ENCODE data around the gene LHX2. TPM values are rescaled to one million over a fixed set of nuclear protein-coding genes. Genes with fewer than 3 reads are reported as not detected.

LHX2 gene
- total and polyA plus RNA-seq, 9 of the 15 experiments (the other 6 are each of a cell fraction or from before 2014, with no cell fraction given) = 0.07 TPM; not detected in 8

DNA sequence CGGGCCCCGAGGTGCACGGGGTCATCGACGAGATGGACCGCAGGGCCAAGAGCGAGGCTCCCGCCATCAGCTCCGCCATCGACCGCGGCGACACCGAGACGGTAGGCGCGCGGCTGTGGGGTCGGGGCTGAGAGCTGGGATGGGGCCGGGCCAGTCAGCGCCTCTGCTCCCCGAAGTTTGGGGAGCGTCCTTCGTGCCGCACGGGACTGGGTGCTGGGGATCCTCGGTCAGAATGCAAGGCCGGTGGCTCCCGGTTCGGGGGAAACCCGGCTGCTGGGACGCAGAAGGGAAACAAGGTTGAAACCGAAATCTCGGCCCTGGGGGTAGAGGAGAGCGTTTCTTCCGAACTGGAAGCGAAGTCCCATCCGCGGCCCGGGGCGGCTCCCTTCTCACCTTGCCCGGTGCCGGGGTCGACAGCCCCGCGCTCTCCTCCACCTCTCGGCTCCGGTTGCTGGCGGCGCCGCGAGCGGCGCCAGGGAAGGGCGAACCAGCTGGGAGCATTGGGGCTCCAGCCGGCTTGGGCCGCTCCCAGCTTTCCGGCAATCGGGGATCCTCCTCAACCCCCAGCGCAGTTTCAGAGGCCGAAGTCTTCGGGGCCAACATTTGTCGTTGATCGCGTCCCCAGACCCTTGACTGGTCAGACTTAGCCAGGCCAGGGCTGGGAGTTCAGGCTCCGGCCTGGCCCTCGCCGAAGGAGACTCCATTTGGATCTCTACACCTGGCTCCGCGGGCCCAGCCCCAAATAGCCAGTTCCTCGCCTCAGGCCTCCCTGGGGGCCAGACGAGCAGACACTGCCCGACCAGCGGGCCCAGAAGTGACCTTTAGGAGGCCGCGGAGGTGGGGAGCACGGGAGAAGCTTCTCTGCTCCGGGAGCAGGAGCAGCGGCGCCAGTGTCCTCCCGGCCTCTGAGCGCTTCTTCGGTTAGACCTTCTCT lies 1.1 kb downstream of the LHX2 start:
- Histone ChIP-seq H2AFZ (ENCODE audit: low read depth, low read length) (no peak overlapping the region), H3K36me3 (ENCODE audit: control insufficient read depth, insufficient read depth, low read length) (no peaks in the 10 kb centered on the region), H3K27ac (ENCODE audit: extremely low read depth, low read depth, low read length) (no peak overlapping the region), H3K79me2 (ENCODE audit: control insufficient read depth, insufficient read depth, low read length) (no peaks in the 10 kb centered on the region), H3K27me3 (ENCODE audit: control insufficient read depth in 2 of 2, insufficient read depth in 2 of 2, low read length in 2 of 2) (peaks cover 67 to 89% of the 10 kb centered on the region in 2 experiments), H3K9me3 (replicated peaks; ENCODE audit: control insufficient read depth, insufficient read depth, low read depth, low read length) (no peaks in the 10 kb centered on the region), H3K4me1 (replicated peaks in 1 of 2; ENCODE audit: control insufficient read depth in 2 of 2, insufficient read depth in 2 of 2, low read length in 2 of 2) (peaks cover 0 to 48% of the 10 kb centered on the region in 2 experiments; a peak in 2 of 5 replicates), H3K4me3 (no peak overlapping the region), H3K4me2 (ENCODE audit: insufficient read depth, low read length) (no peak overlapping the region), H4K20me1 (replicated peaks; ENCODE audit: control insufficient read depth, insufficient read depth, low read length) (peaks cover 5% of the 10 kb centered on the region), H3K9ac (ENCODE audit: insufficient read depth in 1 of 2, low read depth in 2 of 2, low read length in 2 of 2) (no peak overlapping the region), H3K9me1 (ENCODE audit: control insufficient read depth, insufficient read depth, low read length) (no peaks in the 10 kb centered on the region)
- DNase-seq (ENCODE audit: extremely low read depth in 1 of 4, low spot score in 3 of 4) = no peak
- intact Hi-C loops (cut with micrococcal nuclease) = no loop called here
- 49% methylated on average over 56 of the region's 83 CpGs for WGBS (ENCODE audit: insufficient coverage, low coverage, missing lambda C conversion rate)
- in situ Hi-C loops (cut with MboI) = no loop called here
- CTCF ChIA-PET (ENCODE audit: low intra/inter-chr PET ratio) = interaction anchor here (0.6 kb wide), 1 partner anchor 65 kb away, joined by 4 read pairs; no protein-coding TSS in a partner anchor
- no TSS peak for BruUV-seq (replicated peaks)
- FAIRE-seq = no peak
- ATAC-seq = no peak
- POLR2A ChIA-PET = interaction anchor here (0.6 to 1.3 kb wide), 3 partner anchors 12 to 1021 kb away, joined by 3 to 6 read pairs (median 3); no protein-coding TSS in a partner anchor
- TF ChIP-seq ZNF165 (CRISPR knock-in tag; IDR thresholded peaks at IDR 0.05; ENCODE audit: borderline replicate concordance) (no peak), USF2 (CRISPR knock-in tag; IDR thresholded peaks at IDR 0.05) (no peak), CREB3L1 (IDR thresholded peaks at IDR 0.05; ENCODE audit: borderline replicate concordance, low read depth) (no peak), ZFP36 (IDR thresholded peaks at IDR 0.05; ENCODE audit: low read depth, low read length, partially characterized antibody) (no peak), KDM1A (IDR thresholded peaks at IDR 0.05) (no peak), CBX2 (IDR thresholded peaks at IDR 0.05; ENCODE audit: insufficient read depth, low read length, poor library complexity, severe bottlenecking) (no peak), TOE1 (IDR thresholded peaks at IDR 0.05; ENCODE audit: borderline replicate concordance) (no peak), TOE1 (CRISPR knock-in tag; IDR thresholded peaks at IDR 0.05; ENCODE audit: borderline replicate concordance, low read depth) (no peak), LCOR (CRISPR knock-in tag; IDR thresholded peaks at IDR 0.05) (no peak), ZNF140 (CRISPR knock-in tag; IDR thresholded peaks at IDR 0.05) (no peak)
